ENCODE data around the gene FRMD8.

FRMD8 gene

GRCh38 chr11:65416341-65416824 is 29.9 kb downstream of the FRMD8 start:
- DNase-seq: peak; percentile 92

GRCh38 chr11:65416841-65417701 is 30.6 kb downstream of the FRMD8 start:
- DNase-seq: peak; percentile 41

GRCh38 chr11:65417702-65418430 is 31.4 kb downstream of the FRMD8 start:
- peak; percentile 58 for DNase-seq

GRCh38 chr11:65418431-65418680 is 31.9 kb downstream of the FRMD8 start:
- no peak for DNase-seq

- DNase-seq: peak; percentile 89
Observed at GRCh38 chr11:65418681-65419459, 32.4 kb downstream of the FRMD8 start.

- no peak for DNase-seq
Observed at GRCh38 chr11:65419460-65419771, 33.0 kb downstream of the FRMD8 start.

GRCh38 chr11:65419772-65420481 is 33.5 kb downstream of the FRMD8 start:
- peak; percentile 88 for DNase-seq

- no peak for DNase-seq
Observed at GRCh38 chr11:65420506-65420905, 34.1 kb downstream of the FRMD8 start.

GRCh38 chr11:65420979-65421793 is 34.7 kb downstream of the FRMD8 start:
- DNase-seq: peak; percentile 96

GRCh38 chr11:65421794-65422632 is 35.6 kb downstream of the FRMD8 start:
- DNase-seq: peak; percentile 97

GRCh38 chr11:65422633-65423515 is 36.4 kb downstream of the FRMD8 start, which contains the start of gene NEAT1:
Gene NEAT1 (plus strand): TSS chr11:65422798.
- peak; percentile 96 for DNase-seq

- DNase-seq: peak; percentile 63
Observed at GRCh38 chr11:65423516-65424204, 37.2 kb downstream of the FRMD8 start.

GRCh38 chr11:65424205-65425104 is 38.0 kb downstream of the FRMD8 start:
- DNase-seq: peak; percentile 81

- DNase-seq: peak; percentile 95
Observed at GRCh38 chr11:65425105-65425970, 38.9 kb downstream of the FRMD8 start.

GRCh38 chr11:65425971-65426838 is 39.8 kb downstream of the FRMD8 start:
- DNase-seq: peak; percentile 83

Data from CD4-positive, alpha-beta T cell treated with Interleukin-10 for 1 hour (primary cell).